NK-92 (cell line): ENCODE results near the gene RAB6D.
"Not testable (repeated sequence)": the region's sequence is repeated elsewhere in the genome, so short reads cannot be mapped to it uniquely, and the experiment has no call there.

Source experiments
- DNase-seq: peaks from one replicate; lab custom pipeline; 2025; ENCODE audit not compliant: unreplicated experiment; lab: John Stamatoyannopoulos, UW

RAB6D gene

GRCh38 chr2:131366643-131367042 lies 2.7 kb upstream of the RAB6D start:
- DNase-seq, result no peak

GRCh38 chr2:131365452-131365851 lies 1.5 kb upstream of the RAB6D start:
- DNase-seq, result no peak

DNA sequence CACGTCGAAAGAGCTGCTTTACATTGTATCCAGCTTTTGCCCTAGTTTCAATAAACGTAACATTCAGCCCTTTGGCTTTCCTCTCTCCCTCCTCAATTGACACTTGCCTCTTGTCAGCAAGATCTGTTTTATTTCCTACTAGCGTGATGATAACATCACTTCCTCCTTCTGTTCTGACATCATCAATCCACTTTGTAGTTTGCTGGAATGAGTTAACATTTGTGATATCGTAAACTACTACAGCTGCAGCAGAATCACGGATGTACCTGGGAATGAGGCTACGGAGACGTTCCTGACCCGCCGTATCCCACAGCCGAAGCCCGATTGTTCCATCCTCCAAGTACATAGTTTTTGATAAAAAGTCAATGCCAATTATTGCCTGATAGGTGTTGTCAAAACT lies 755 bp downstream of the RAB6D start:
- DNase-seq, result not testable (repeated sequence)

DNA sequence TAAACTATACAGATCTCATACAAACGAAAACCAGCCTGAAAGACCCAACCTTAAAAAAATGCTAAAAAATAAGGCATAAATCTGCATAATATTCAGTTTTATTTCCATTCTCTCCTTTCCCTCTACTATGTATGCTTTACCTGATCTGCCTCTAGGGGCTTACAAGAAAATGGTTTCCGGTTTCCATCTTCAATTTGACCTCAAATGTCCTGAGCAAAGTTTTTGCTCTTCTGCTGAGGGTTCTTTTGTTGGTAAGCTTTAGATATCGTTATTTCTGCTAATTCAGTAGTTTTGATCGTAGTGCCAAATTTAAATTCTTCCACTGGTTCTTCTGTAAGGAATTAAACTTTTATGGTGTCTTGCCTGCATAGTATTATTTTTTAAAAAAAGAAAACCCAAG lies 2.2 kb downstream of the RAB6D start:
- not testable (repeated sequence) for DNase-seq

DNA sequence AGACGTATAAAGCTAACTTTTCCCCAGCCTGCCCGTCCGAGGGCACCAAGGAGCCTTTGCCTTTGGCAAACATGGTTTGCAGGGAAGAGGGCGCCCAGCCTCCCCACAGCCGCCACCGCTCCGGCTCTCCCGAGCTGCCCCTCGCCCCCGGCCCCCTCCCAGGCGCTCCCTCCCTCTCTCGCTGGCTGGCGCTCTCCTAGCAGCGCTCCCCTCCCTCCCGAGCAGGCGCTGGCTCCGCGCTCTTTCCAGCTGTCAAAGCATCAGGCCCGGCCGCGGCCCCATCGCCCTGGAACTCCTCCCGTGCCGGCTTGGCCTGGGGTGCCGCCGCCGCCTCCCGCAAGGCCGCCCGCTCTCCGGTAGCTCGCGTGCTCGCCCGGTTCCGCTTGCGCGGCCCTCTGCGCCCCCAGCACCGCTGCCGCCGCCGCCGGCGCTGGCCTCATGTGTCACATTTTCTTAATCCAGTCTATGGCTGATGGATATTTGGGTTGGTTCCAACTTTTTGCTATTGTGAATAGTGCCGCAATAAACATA lies 10.7 kb downstream of the RAB6D start:
- not testable (repeated sequence) for DNase-seq

- no peak for DNase-seq
These were observed 14.9 kb downstream of the RAB6D start for GRCh38 chr2:131349021-131349420.

DNA sequence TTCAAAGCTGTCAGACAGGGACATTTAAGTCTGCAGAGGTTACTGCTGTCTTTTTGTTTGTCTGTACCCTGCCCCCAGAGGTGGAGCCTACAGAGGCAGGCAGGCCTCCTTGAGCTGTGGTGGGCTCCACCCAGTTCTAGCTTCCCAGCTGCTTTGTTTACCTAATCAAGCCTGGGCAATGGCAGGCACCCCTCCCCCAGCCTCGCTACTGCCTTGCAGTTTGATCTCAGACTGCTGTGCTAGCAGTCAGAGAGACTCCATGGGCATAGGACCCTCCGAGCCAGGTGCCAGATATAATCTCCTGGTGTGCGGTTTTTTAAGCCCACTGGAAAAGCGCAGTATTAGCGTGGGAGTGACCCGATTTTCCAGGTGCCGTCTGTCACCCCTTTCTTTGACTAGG lies 16.9 kb downstream of the RAB6D start:
- DNase-seq, result not testable (repeated sequence)

DNA sequence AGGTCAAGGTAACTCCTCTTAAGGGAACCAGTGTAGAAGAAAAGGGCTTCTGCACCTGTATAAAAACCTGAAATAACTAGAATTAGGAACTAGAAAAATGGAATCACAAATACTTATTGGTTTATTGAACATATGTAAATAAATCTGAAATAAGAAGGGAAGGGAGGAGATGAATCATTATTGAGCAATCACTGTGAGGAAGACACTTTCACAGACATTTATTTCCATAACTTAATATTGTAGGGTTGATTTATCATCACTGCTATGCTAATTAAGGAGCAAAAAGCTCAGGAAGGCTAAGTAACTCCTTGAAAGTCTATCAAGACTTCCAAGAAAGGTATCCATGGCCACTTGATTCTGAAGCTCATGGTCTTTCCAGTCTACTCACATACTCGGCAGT lies 24.7 kb downstream of the RAB6D start:
- DNase-seq, result not testable (repeated sequence)

GRCh38 chr2:131335319-131335718 lies 28.6 kb downstream of the RAB6D start:
- DNase-seq, result not testable (repeated sequence)

GRCh38 chr2:131332709-131333108 lies 31.3 kb downstream of the RAB6D start:
- not testable (repeated sequence) for DNase-seq

GRCh38 chr2:131331000-131331399 lies 33.0 kb downstream of the RAB6D start:
- DNase-seq, result not testable (repeated sequence)

DNA sequence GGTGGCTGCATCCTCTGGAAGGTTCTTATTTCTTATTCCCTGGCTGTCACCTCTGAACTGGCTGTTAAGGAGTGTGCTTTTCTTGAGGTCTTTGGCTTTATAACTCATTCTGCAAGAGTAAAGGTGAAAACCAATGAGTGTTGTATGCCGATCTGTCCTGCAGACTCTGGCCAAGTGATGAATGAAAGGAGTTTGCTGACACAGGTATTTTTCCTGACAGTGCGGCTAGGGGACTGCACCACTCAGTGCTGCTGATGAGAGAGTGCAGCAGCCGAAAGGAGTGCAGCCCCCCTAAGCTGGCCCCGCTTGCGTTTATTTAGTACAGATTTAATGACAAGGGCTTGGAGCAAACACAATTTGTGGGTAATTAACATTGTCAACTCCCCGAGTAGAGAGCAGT lies 41.8 kb downstream of the RAB6D start:
- no peak for DNase-seq

DNA sequence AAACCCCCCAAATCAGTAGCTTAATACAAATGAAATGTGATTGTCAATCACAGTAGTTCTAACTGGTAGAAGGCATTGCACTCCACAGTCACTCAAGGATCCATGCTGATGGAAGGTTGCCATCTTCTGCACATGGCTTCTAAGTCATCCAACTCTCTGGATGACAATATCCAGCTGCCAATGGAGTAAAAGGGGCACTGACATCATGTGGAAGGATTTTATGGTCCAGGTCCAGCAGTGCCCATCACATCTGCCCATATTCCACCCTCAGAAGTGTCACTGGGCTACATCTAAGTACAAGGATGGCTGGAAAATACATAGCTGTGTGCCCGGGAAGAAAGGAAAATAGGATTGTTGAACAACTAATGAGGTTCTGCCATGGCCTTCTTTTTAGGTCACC lies 42.6 kb downstream of the RAB6D start:
- not testable (repeated sequence) for DNase-seq

- DNase-seq, result not testable (repeated sequence)
These were observed 53.0 kb downstream of the RAB6D start for GRCh38 chr2:131311001-131311400.
